Prostate gland (tissue), 2 donors: ENCODE results near the gene RBMY1J.

Experiments used
- POLR2A ChIP-seq: fragments of 450-650 bp; IDR thresholded peaks from one replicate; pipeline ENCODE4 v1.6.1; 2016; ENCODE audit warnings: antibody characterized with exemption, mild to moderate bottlenecking
- TF ChIP-seq, protein P1 (sequence below), 4 experiments: fragments of 200-600 bp in 2 of 4; fragments of 450-650 bp in 2 of 4; sonication (generic) in 2 of 4; IDR thresholded peaks; 1 replicate in 3 of 4; 2 replicates in 1 of 4; pipeline ENCODE4 v1.5.1; 2016 to 2019; ENCODE audit warnings: antibody characterized with exemption in 4 of 4, mild to moderate bottlenecking in 2 of 4, moderate library complexity in 2 of 4

DNA sequence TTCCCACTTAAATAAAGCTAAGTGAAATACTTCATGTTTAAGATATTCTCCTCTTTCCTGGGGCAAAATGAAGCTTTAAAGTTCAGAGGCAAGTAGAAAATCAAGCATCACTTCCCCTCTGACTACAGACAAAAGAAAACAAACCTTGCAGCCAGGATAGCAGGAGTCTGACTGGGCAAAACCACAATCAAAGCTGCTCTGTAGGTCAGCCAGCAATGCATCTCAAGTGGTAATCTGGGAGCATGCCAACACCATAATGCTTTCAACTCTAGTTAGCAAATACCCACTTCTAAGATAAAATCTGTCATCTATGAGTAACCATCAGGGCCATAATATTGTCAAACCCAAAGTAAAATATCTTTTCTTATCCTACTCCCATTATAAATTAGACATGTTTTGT is 32.6 kb upstream of the RBMY1J start:
- TF ChIP-seq, protein P1, sequence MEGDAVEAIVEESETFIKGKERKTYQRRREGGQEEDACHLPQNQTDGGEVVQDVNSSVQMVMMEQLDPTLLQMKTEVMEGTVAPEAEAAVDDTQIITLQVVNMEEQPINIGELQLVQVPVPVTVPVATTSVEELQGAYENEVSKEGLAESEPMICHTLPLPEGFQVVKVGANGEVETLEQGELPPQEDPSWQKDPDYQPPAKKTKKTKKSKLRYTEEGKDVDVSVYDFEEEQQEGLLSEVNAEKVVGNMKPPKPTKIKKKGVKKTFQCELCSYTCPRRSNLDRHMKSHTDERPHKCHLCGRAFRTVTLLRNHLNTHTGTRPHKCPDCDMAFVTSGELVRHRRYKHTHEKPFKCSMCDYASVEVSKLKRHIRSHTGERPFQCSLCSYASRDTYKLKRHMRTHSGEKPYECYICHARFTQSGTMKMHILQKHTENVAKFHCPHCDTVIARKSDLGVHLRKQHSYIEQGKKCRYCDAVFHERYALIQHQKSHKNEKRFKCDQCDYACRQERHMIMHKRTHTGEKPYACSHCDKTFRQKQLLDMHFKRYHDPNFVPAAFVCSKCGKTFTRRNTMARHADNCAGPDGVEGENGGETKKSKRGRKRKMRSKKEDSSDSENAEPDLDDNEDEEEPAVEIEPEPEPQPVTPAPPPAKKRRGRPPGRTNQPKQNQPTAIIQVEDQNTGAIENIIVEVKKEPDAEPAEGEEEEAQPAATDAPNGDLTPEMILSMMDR (IDR thresholded peaks at IDR 0.05), result no peak
- TF ChIP-seq POLR2A, result no peak
